Osteoblast (primary cell): ENCODE measurements around the gene LLGL2. TPM values are rescaled to one million over a fixed set of nuclear protein-coding genes. Genes with fewer than 3 reads are reported as not detected.

Experiments used
- DNase-seq: peaks from one replicate; pipeline ENCODE4 v3.0.0; 2011; ENCODE audit warnings: low spot score, mixed read lengths; ENCODE audit not compliant: insufficient read length; ENCODE audit errors: missing footprints
- H2AFZ ChIP-seq: 2 replicates; pipeline ENCODE4 v1.6.0; 2011; ENCODE audit warnings: mild to moderate bottlenecking, low read length
- H3K27ac ChIP-seq: 2 replicates; pipeline ENCODE4 v1.5.1; 2011; ENCODE audit warnings: mild to moderate bottlenecking, low read depth, low read length, moderate library complexity
- H3K27me3 ChIP-seq: 2 replicates; pipeline ENCODE4 v1.6.0; 2012; ENCODE audit warnings: mild to moderate bottlenecking, control low read depth, inconsistent platforms, low read length, moderate library complexity; ENCODE audit not compliant: insufficient read depth
- H3K36me3 ChIP-seq: 2 replicates; pipeline ENCODE4 v1.5.1; 2011; ENCODE audit warnings: mild to moderate bottlenecking, low read length, control low read depth, moderate library complexity; ENCODE audit not compliant: insufficient read depth
- H3K4me1 ChIP-seq: 2 replicates; pipeline ENCODE4 v1.5.1; 2011; ENCODE audit warnings: mild to moderate bottlenecking, low read length, control low read depth, moderate library complexity; ENCODE audit not compliant: insufficient read depth
- H3K4me2 ChIP-seq: 2 replicates; pipeline ENCODE4 v1.6.0; 2011; ENCODE audit warnings: mild to moderate bottlenecking, low read length; ENCODE audit not compliant: insufficient read depth
- H3K4me3 ChIP-seq: fragments of 200-600 bp; sonication (generic); 3 replicates; pipeline ENCODE4 v1.5.1; 2012; ENCODE audit warnings: mild to moderate bottlenecking, low read length, inconsistent platforms; ENCODE audit not compliant: insufficient read depth
- H3K79me2 ChIP-seq: 2 replicates; pipeline ENCODE4 v1.6.0; 2012; ENCODE audit warnings: mild to moderate bottlenecking, low read length, control low read depth, inconsistent platforms; ENCODE audit not compliant: insufficient read depth
- H3K9me3 ChIP-seq: 2 replicates; pipeline ENCODE4 v1.5.1; 2011; ENCODE audit warnings: low read depth, low read length, control low read depth
- H4K20me1 ChIP-seq: 2 replicates; pipeline ENCODE4 v1.6.0; 2012; ENCODE audit warnings: mild to moderate bottlenecking, low read length, control low read depth; ENCODE audit not compliant: insufficient read depth
- total RNA-seq: library from RNA; depleted of rRNA; stranded (reverse); fragments of >200 nt; gene quantifications from 2 replicates; pipeline ENCODE4 v1.2.3, GENCODE V29; 2012
- TF ChIP-seq, protein P1 (sequence below): IDR thresholded peaks from 2 replicates; pipeline ENCODE4 v1.5.1; 2011; ENCODE audit warnings: mild to moderate bottlenecking, low read depth, low read length, moderate library complexity; ENCODE audit errors: extremely low read depth

LLGL2 gene
- total RNA-seq, 1 donor, result 0.36 TPM

DNA sequence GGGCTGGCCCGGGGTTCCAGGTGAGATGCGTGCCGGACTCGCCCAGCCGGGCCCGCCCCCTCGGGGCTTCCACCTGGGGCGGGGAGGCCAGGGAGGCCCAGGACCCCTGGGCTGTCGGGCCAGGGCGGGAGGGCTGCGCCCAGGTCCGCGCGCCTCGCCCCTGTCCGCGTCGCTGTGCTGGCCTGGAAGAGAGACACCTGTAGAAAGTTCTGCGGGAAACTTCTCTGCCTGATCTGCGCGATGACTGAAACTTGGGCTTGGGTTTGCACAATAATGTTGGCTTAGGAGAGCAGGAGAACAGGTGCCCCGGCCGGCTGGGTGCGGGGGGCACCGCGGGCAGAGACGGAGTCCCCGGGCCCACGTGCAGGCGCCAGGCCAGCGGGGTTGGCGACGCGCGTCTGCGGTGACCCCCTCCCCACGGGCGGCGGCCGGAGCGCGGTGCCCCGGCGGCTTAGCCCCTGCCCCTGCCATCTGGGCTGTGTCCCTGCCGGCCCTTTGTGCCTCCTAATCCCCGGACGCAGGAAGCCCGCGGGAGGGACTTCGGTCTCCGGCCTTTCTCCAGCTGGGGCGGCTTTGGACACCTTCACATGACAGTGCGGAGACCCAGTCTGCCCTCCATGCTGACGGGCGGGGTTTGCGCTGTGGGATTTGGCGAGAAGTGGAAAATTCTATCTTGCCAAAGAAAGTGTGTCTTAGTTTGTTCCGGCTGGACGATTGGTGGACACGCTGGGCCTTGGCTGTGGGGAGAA lies 483 bp downstream of the LLGL2 start:
- Histone ChIP-seq H3K9me3 (no peaks in the 10 kb centered on the region), H3K4me1 (no peaks in the 10 kb centered on the region), H4K20me1 (no peaks in the 10 kb centered on the region), H3K36me3 (no peaks in the 10 kb centered on the region), H2AFZ (no peak overlapping the region), H3K27ac (no peak overlapping the region), H3K27me3 (peaks cover 15% of the 10 kb centered on the region), H3K4me2 (peak overlapping the region; percentile 70), H3K79me2 (no peaks in the 10 kb centered on the region), H3K4me3 (peak overlapping the region; percentile 65)
- DNase-seq, result no peak
- TF ChIP-seq, protein P1, sequence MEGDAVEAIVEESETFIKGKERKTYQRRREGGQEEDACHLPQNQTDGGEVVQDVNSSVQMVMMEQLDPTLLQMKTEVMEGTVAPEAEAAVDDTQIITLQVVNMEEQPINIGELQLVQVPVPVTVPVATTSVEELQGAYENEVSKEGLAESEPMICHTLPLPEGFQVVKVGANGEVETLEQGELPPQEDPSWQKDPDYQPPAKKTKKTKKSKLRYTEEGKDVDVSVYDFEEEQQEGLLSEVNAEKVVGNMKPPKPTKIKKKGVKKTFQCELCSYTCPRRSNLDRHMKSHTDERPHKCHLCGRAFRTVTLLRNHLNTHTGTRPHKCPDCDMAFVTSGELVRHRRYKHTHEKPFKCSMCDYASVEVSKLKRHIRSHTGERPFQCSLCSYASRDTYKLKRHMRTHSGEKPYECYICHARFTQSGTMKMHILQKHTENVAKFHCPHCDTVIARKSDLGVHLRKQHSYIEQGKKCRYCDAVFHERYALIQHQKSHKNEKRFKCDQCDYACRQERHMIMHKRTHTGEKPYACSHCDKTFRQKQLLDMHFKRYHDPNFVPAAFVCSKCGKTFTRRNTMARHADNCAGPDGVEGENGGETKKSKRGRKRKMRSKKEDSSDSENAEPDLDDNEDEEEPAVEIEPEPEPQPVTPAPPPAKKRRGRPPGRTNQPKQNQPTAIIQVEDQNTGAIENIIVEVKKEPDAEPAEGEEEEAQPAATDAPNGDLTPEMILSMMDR, result no peak

DNA sequence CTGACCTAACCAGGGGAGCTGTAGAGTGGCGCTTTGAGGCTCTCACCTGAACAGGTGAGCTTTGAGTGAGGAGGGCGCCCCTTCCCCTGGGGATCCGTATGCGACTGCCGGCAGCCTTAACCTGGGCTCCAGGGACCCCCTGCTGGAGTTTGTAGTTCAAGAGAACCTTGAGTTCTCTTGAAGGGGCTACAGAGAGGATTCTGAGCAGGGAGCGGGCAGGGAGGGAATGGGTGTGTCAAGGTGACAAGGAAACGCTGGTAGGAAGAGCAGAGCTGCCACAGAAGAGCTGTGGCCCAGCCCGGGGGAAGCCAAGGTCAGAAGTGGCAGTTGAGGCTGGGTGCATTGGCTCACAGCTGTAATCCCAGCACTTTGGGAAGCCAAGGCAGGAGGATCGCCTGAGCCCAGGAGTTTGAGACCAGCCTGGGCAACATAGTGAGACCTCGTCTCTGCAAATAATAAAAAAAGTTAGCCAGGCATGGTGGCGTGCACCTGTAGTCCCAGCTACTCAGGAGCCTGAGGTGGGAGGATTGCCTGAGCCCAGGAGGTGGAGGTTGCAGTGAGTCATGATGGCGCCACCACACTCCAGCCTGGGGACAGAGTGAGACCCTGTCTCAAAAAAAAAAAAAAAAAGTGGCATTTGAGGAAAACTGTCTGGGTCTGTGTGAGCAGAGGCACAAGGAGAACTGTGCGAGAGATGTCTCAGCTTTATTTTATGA lies 1.2 kb downstream of the LLGL2 start:
- no peak overlapping the region for H3K4me2 ChIP-seq
- peaks cover 15% of the 10 kb centered on the region for H3K27me3 ChIP-seq
- no peak overlapping the region for H3K27ac ChIP-seq
- H3K4me1 ChIP-seq, result no peaks in the 10 kb centered on the region
- no peak for DNase-seq
- TF ChIP-seq, protein P1, result no peak
- H3K79me2 ChIP-seq, result no peaks in the 10 kb centered on the region
- H3K4me3 ChIP-seq, result no peak overlapping the region
- no peaks in the 10 kb centered on the region for H4K20me1 ChIP-seq
- no peak overlapping the region for H2AFZ ChIP-seq
- no peaks in the 10 kb centered on the region for H3K9me3 ChIP-seq
- H3K36me3 ChIP-seq, result no peaks in the 10 kb centered on the region

DNA sequence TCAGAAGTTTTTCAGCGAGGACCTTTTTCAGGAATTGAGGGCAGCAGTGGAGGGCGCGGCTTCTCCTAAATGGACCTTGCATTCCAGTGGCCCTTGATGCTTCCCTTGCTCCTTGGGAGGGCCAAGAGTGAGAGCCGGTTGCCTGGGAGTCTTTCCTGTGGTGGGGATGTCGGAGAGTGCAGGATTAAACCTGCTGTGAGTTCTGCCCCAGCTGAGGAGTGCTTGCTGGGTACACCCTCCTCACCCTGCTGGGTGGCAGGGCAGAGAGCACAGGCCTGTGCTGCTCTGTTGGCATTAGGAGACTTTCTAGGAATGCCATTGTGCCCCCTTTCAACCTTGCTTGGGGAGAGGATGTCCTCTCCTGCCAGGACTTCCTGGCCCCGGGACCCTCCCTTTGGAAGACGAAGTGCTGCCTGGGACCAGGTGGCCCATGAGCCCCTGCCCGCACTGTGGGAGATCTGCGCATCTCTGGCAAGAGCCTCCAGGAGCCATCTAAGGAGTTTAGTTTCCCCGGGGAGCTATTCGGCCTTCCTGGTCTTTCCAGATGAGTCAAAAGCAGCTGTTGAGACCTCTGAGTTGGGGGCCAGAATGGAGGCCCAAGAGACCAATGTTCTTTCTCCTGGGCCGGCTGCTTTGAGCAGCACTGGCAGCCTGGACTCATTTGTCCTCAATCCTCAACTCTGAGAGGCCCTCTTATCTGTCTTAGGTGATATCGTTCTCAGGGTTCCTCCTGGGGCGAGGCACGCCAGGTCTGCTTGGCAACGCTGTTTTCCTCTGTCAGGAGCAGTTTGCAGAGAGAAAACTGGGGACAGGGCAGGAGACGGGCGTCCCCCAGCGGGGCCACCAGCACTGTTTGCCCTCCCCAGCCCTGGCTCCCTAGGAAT lies 5.6 kb downstream of the LLGL2 start:
- no peak overlapping the region for H3K4me3 ChIP-seq
- no peak overlapping the region for H2AFZ ChIP-seq
- no peaks in the 10 kb centered on the region for H3K36me3 ChIP-seq
- no peak overlapping the region for H3K27ac ChIP-seq
- DNase-seq, result peak; percentile 82
- H3K9me3 ChIP-seq, result no peaks in the 10 kb centered on the region
- H3K4me2 ChIP-seq, result no peak overlapping the region
- no peaks in the 10 kb centered on the region for H3K4me1 ChIP-seq
- peaks cover 12% of the 10 kb centered on the region for H3K27me3 ChIP-seq
- no peaks in the 10 kb centered on the region for H4K20me1 ChIP-seq
- TF ChIP-seq, protein P1, result no peak
- no peaks in the 10 kb centered on the region for H3K79me2 ChIP-seq

DNA sequence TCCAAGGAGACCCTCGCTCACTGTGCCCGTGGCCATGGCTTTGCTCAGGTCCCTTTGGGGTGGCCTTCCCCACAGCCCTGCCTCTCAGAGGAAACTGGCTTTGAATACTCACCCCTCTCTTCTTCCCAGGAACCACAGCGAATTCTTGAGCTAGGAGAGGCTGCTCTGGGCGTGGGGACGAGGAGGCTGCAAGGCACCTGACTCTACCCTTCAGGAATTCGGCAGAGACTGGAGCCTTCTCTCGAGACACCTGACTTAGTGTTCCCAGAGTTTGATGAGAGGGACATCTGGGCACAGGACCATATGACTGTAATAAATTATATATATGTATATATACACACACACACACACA lies 6.2 kb downstream of the LLGL2 start:
- Histone ChIP-seq H3K4me1 (no peaks in the 10 kb centered on the region), H3K4me2 (no peak overlapping the region), H4K20me1 (no peaks in the 10 kb centered on the region), H3K27ac (no peak overlapping the region), H3K4me3 (no peak overlapping the region), H3K79me2 (no peaks in the 10 kb centered on the region), H2AFZ (no peak overlapping the region), H3K27me3 (peaks cover 6% of the 10 kb centered on the region), H3K36me3 (no peaks in the 10 kb centered on the region), H3K9me3 (no peaks in the 10 kb centered on the region)
- TF ChIP-seq, protein P1, result no peak
- no peak for DNase-seq
